SIG-M5 treated with dmso at 0.1 percent for 504 hours (cell line): ENCODE measurements around the gene BCL11B.
"Not testable (repeated sequence)": the region's sequence is repeated elsewhere in the genome, so short reads cannot be mapped to it uniquely, and the experiment has no call there.

ENCODE experiments used
- DNase-seq: peaks from one replicate; lab custom pipeline; 2025; ENCODE audit not compliant: unreplicated experiment; lab: John Stamatoyannopoulos, UW

Gene BCL11B

DNA sequence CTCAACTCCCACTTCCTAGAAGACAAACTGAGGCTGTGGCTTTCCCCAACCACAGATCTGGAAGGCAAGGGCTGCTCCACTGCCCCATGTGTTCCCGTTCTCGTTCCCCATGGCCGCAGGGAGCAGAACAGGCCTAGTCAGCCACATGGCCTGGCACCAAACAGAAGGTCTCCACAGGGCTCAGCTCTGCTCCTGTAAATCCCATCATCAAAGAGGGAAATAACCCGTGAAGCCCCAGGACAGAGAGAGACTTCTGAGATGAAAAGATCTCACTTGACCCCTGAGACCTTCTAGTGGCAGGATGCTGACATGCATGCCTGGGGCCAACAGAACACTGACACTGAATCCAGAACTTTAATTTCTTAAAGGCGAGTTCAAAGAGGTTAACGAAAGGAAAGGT lies 68.9 kb downstream of the BCL11B start:
- no peak for DNase-seq

DNA sequence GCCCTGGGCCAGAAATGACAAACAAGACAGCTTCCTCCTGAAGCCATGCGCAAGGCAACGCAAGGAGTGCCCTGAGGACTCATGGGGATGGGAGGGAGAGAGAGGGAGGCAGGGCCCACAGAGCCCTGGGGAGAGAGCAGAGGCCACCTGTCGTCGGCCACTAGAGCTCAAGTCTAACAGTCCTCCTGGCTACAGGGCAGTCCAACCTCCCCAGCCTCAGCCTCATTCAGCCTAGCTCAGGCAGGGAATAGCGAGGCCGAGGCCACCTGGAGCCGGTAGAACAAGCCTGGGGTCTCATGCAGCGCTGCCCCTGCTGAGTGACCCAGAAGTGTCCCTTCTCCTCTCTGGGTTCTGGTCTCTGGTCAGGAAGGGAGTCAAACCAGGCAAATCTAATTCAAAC lies 69.5 kb downstream of the BCL11B start:
- no peak for DNase-seq

DNA sequence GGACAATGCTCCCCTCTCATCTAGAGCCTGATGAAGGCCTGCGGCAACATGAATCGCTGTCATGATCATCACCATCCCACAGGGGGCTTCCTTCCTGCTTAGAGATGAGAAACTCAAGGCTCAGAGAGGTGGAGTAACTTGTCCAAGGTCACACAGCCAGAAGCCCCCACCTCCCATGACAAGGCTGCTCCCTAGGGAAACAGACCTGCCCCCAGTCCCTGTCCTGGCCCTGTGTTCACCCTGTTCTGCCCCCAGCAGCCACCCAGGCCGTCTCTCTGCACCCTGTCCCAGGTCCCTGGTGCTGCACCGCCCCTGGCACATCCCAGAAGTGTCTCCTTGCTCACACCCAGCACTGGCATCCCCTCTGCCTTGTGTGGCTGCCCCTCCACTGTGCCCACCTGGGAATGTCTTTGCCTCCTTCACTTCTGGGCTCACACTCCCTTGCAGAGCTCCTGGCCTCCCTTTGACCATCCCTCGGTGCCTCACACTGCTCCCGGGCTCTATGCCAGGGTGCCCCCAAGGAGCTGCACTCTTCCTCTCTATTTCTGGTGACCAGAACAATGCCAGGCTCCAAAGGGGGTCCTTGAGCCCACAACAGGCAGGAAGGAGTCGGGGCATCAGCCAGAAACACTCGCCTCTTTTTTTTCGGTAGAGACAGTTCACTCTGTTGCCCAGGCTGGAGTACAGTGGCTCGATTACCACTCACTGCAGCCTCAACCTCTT lies 70.5 kb downstream of the BCL11B start:
- no peak for DNase-seq

DNA sequence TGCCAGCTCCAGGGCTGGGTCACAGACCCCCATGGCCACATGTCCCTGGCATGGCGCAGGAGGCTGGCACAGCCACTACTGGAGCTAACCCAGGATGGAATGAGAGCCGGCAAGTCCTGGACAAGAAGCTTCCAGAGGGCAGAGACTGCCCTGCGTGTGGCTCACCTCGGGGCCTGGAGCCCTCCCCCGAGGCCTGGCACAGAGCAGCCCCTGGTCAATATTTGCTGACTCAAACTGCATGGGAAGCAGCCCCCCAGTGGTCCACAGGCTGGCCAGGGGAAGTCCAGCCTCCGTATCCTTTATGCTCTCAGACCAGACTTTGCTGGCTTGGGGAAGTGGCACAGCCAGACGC lies 71.4 kb downstream of the BCL11B start:
- DNase-seq, result no peak

DNA sequence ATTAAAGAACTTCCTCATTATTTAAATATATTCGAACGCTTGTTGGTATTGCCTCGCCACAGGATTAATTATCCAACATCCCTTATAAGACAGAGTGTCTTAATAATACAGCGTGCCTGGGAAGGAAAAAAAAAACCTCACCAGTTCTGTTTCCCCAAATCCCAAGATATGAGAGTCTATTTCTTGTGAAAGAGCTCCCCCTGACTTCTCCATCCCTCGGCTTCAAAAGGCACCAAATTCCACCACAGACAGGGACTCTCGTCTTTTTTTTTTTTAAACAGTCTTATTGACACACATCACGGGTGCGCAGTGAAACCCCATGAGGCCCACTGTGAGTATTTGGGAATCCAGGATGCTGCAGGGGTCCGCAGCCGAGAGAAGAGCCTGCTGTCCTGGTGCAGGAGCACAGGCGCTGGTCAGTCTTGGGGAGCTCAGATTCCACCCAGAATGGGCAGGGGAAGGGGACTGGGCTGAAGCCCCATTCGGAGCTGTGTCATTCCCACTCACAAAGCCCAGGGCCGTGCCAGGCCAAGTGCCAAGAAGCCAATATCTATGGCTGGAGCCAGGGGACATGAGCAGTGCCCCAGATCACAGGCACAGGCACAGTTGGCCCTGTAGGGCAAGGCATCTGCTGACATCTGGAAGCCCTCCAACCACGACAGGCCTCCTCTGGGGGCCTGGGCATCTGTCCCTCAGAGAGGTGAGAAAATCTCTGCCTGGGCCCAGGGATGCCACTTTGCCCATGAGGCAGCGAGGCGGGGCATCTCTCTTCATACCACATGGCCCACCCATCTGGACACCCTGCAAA lies 71.9 kb downstream of the BCL11B start:
- no peak for DNase-seq

GRCh38 chr14:99198746-99199502 lies 73.1 kb downstream of the BCL11B start:
- DNase-seq, result no peak

- DNase-seq, result no peak
Observed at GRCh38 chr14:99196310-99196650, 75.7 kb downstream of the BCL11B start.

- no peak for DNase-seq
Observed at GRCh38 chr14:99195602-99196309, 76.2 kb downstream of the BCL11B start.

DNA sequence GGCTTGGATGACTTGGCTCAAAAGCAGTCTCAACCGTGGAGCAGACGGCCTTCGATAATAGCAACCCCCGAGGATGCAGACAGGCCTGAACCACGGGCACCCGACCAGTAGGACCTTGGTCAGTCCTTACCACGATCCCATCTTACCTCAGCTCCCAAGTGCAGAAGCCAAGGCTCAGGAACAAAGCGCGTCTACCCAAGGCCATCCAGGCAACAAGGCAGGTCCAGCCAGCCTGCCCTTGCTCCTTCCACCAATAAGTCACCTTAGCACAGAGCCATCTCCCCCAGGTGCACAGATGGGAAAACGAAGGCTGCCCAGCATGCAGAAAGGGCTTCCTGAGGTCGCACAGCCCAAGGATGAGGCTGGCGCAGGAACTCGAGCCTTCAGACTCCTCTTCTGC lies 77.3 kb downstream of the BCL11B start:
- no peak for DNase-seq

DNA sequence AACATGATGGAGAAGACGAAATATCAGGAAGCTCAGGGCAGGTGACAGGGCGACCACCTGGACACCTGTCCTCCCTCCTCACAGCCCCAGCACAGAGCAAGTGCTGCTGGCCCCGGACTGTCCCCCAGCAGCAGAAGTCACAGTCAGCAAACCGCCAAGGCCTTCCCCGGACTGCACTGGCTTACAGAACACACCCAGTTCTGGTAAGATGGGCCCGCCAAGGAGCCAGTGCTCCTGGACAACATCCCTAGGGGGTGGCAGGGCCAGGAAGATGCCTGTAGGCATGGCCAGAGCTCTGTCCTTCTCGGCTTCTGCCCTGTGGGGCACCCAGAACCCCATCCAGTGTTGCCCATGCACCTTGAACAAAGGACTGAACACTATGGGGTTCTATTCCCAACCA lies 77.9 kb downstream of the BCL11B start:
- DNase-seq, result no peak

DNA sequence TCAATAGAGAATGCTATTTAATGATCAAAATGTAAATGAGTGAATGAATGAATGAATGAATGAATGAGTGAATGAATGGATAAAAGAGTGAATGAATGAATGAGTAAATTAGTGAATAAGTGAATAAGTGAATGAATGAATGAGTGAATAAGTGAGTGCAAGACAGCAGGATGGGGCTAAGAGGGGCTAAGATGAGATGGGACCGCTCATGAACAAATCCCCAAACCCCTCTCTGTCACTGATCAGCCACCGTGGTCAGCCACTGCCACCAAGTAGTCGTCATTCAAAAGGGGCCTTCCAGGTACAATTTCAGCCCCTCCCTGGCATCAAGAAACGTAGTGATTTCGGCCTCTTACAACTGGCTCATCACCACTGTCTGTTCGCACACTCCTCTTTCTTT lies 79.2 kb downstream of the BCL11B start:
- DNase-seq, result no peak

DNA sequence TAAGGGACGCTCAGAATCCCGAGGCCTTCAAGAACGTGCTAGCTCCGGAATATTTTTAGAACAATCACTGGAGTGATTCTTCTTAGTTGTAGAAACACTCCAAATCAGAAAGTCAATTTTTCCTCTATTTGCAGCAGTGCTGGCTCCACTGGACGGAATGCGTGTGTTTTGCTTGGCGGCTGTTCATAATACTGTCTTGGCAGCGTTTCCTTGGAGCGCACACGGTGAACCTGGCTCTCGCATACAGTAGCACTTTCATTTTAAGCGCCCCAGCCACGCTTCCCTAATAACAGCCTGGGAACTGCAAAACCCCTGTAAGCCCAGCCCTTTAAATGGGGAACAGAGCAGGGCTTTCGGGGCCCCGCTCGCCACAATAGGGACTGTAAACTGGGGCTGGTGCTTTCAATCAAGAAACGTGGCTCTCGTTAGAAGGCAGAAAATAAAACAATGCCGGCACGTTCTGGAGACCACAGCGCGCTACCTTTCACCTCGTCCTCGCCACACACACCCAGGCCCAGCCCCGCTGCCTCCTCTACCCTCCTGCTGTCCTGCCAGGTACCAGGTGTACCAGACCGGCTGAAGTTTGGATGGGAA lies 79.9 kb downstream of the BCL11B start:
- no peak for DNase-seq

DNA sequence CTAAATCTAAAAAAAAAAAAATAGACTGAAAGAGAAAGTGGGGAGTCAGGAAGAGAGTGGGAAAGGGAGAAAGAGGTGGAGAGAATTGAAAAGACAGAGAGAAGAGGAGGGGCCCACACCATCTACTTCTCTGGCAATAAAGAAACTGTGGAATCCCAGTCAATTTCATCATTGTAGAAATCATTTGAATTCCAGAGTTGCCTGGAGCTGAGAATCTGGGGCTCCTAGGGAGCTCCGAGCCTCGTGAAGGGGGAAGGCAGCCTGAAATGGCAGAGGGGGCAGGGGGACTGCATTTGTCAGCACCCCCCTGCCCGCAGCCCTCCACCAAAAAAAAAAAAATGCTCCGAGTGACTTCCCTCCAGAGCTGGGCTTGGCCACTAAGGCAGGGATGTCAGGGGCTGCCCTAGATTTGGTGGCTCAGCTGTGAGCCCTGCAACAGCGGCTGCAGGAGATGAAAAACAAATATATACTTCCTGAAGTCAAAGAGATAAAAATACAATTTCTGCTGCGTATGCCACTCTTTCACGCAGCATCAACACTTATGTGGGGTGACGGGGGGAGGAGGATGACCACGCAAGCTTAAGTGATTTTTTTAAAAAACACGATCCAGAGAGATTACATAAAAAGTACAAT lies 80.5 kb downstream of the BCL11B start:
- no peak for DNase-seq

DNA sequence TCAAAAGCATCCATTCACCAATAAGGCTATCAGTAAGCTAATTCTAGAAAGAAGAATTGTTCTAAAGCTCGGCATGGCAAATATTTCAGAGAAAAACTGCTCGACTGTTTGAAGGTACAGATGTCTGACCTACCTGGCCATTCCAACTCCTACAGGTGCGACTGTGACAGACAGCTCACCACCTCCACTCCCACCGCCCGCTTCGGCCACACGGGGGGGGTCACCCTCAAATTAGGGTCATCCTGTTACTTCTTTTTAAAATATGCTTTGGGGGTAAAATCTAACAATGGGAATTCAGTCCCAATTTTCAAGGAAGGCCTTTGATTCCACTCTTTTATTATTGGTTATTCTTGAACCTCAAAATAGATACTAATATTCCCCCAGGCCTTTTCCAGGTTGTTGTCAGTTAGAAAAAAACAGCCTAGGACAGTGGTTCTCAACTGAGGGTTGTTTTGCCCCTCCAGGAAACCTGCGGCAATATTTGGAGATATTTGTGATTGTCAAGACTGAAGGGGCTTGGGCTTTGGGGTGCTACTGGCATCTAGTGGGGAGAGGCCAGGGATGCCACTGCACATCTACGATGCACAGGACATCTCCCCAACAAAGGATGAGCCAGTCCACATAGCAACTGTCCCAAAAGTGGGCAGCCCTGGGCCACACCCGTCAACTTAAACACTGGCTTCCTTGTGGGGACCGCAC lies 81.2 kb downstream of the BCL11B start:
- peak; percentile 2 for DNase-seq

- no peak for DNase-seq
Observed at GRCh38 chr14:99189201-99189801, 82.7 kb downstream of the BCL11B start.

GRCh38 chr14:99188731-99189191 lies 83.2 kb downstream of the BCL11B start:
- no peak for DNase-seq

- no peak for DNase-seq
Observed at GRCh38 chr14:99187858-99188257, 84.1 kb downstream of the BCL11B start.

GRCh38 chr14:99186956-99187690 lies 84.9 kb downstream of the BCL11B start:
- DNase-seq, result no peak

- not testable (repeated sequence) for DNase-seq
Observed at GRCh38 chr14:99186336-99186735, 85.7 kb downstream of the BCL11B start.
